CD4-positive, alpha-beta T cell (primary cell): ENCODE measurements around the gene HMGN2. TPM values are rescaled to one million over a fixed set of nuclear protein-coding genes. Genes with fewer than 3 reads are reported as not detected.
"Not testable (repeated sequence)": the region's sequence is repeated elsewhere in the genome, so short reads cannot be mapped to it uniquely, and the experiment has no call there.

Experiments used
- ATAC-seq: fragments of 200-7000 bp; cut with Tn5 transposase; one replicate; pipeline ENCODE4 v1.10.0; 2022; ENCODE audit warnings: mild to moderate bottlenecking; ENCODE audit not compliant: poor library complexity
- CTCF ChIA-PET: fragments of 350-600 bp; sonication (Branson Sonifier 250); formaldehyde crosslinking; loops from one replicate; lab custom pipeline; 2021; ENCODE audit warnings: antibody characterized with exemption, inconsistent platforms; lab: Charles Lee
- POLR2A ChIA-PET: fragments of 350-600 bp; sonication (Branson Sonifier 250); formaldehyde crosslinking; loops from one replicate; lab custom pipeline; 2021; ENCODE audit warnings: antibody characterized with exemption, inconsistent platforms; lab: Charles Lee
- DNase-seq, 14 experiments: peaks; one replicate each; pipeline ENCODE4 v3.0.0-alpha.2; 2013 to 2020; ENCODE audit warnings: mixed read lengths in 2 of 14
- H3K27ac ChIP-seq, 2 donors: one replicate each; pipeline versions ENCODE4 v1.5.1 to v1.7.0; 2013; ENCODE audit warnings: low read length in 2 of 2, low read depth in 1 of 2, mild to moderate bottlenecking in 1 of 2
- H3K27me3 ChIP-seq, 2 experiments: 1 replicate in 1 of 2; 2 replicates in 1 of 2; pipeline versions ENCODE4 v1.6.1 to v1.7.0; 2013; ENCODE audit warnings: low read length in 2 of 2, control low read depth in 1 of 2, mild to moderate bottlenecking in 1 of 2, moderate library complexity in 1 of 2; ENCODE audit not compliant: insufficient read depth in 2 of 2, control insufficient read depth in 1 of 2
- H3K36me3 ChIP-seq: one replicate; pipeline ENCODE4 v1.6.1; 2013; ENCODE audit warnings: low read length, control low read depth; ENCODE audit not compliant: insufficient read depth
- H3K4me1 ChIP-seq: one replicate; pipeline ENCODE4 v1.6.1; 2013; ENCODE audit warnings: low read length, control low read depth; ENCODE audit not compliant: insufficient read depth
- H3K4me3 ChIP-seq: one replicate; pipeline ENCODE4 v1.5.1; 2013; ENCODE audit warnings: mild to moderate bottlenecking, low read length, moderate library complexity
- H3K9me3 ChIP-seq, 2 experiments: 1 replicate in 1 of 2; 2 replicates in 1 of 2; pipeline versions ENCODE4 v1.6.1 to v1.7.0; 2013; ENCODE audit warnings: low read length in 2 of 2, mild to moderate bottlenecking in 2 of 2, control low read depth in 1 of 2, moderate library complexity in 1 of 2; ENCODE audit not compliant: control insufficient read depth in 1 of 2, insufficient read depth in 1 of 2
- H3K27ac Mint-ChIP-seq: one replicate; pipeline ENCODE4 v1.8.0; 2020; ENCODE audit warnings: mixed read lengths
- H3K27me3 Mint-ChIP-seq: one replicate; pipeline ENCODE4 v1.8.0; 2021; ENCODE audit warnings: mixed read lengths
- H3K36me3 Mint-ChIP-seq: one replicate; pipeline ENCODE4 v1.8.0; 2021; ENCODE audit warnings: low read depth, mixed read lengths
- H3K4me1 Mint-ChIP-seq: one replicate; pipeline ENCODE4 v1.8.0; 2021; ENCODE audit warnings: low read depth, mixed read lengths
- H3K4me3 Mint-ChIP-seq: one replicate; pipeline ENCODE4 v1.8.0; 2020; ENCODE audit warnings: mild to moderate bottlenecking, mixed read lengths
- H3K9me3 Mint-ChIP-seq: one replicate; pipeline ENCODE4 v1.8.0; 2020; ENCODE audit warnings: mixed read lengths
- intact Hi-C, 2 experiments: fragments of 100-400 bp; cut with DNase I in 1 of 2; cut with micrococcal nuclease in 1 of 2; formaldehyde crosslinking; loops; one replicate each; pipeline versions ENCODE4 v1.15.1 to v1.9.0; 2023 to 2025; cut with DNase I, micrococcal nuclease
- total RNA-seq, 174 experiments: library from RNA in 2 of 174; stranded (reverse) in 2 of 174; gene quantifications; one replicate each; pipeline ENCODE4 v1.2.3 and lab custom pipeline; 2021 to 2026
- TF ChIP-seq, protein P1 (sequence below): fragments of 200-600 bp; IDR thresholded peaks from one replicate; pipeline ENCODE4 v1.8.0; 2022; ENCODE audit warnings: antibody characterized with exemption, mild to moderate bottlenecking

HMGN2 gene
- total RNA-seq, 2 experiments from 2014 or later, result 323 to 330 TPM

DNA sequence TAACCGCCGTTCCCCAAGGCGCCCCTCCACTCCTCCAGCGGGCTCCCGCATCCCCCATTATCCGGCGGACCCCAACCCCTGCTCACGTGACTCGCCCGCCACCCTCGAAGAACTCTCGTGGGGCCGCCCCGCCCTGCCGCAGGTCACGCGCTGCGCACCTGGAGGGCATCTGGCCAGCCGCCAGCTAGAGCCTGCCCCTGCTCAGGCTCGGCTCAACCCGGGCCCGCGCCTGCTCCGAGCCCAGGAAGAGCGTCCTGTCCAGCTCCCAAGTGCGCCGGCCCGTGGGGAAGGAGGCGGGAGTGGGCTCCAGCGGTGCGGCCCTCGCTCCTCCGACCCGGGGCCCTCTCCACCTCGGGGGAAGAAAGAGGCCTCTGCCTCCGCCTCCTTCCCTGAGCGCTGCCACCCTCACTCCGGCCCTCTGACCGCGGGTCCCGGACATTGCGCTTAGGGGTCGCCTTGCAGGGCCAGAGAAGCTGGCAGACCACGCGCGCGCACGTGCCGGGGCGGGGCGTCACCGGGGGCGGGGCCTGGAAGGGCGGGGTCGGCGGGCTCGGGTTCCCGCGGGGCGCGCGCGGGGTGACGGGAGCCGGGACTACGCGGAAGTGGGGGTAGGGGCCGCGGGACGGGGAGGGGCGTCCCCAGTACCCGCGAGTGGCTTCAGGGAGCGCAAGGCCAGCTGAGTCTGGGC is 28.4 kb downstream of the HMGN2 start:
- peak overlapping the region; percentile 73 for H3K27ac Mint-ChIP-seq
- ATAC-seq (peak; percentile 71), DNase-seq (peak; percentile 77 to 94 (median 88))
- ChIA-PET POLR2A (interaction anchor here (0.5 to 4.5 kb wide), 34 partner anchors 11 to 1070 kb away, joined by 3 to 56 read pairs (median 5); partner anchors contain the start of genes CEP85, DHDDS, GPATCH3 and HMGN2), CTCF (interaction anchor here (0.8 to 2.3 kb wide), 24 partner anchors 13 to 866 kb away, joined by 3 to 21 read pairs (median 4); partner anchors contain the start of genes CEP85, HMGN2, MAP3K6 and PIGV)
- H3K36me3 ChIP-seq, result no peaks in the 10 kb centered on the region
- no peaks in the 10 kb centered on the region for H3K9me3 Mint-ChIP-seq
- no peaks in the 10 kb centered on the region for H3K27me3 Mint-ChIP-seq
- H3K27me3 ChIP-seq, result no peaks in the 10 kb centered on the region
- TF ChIP-seq, protein P1, sequence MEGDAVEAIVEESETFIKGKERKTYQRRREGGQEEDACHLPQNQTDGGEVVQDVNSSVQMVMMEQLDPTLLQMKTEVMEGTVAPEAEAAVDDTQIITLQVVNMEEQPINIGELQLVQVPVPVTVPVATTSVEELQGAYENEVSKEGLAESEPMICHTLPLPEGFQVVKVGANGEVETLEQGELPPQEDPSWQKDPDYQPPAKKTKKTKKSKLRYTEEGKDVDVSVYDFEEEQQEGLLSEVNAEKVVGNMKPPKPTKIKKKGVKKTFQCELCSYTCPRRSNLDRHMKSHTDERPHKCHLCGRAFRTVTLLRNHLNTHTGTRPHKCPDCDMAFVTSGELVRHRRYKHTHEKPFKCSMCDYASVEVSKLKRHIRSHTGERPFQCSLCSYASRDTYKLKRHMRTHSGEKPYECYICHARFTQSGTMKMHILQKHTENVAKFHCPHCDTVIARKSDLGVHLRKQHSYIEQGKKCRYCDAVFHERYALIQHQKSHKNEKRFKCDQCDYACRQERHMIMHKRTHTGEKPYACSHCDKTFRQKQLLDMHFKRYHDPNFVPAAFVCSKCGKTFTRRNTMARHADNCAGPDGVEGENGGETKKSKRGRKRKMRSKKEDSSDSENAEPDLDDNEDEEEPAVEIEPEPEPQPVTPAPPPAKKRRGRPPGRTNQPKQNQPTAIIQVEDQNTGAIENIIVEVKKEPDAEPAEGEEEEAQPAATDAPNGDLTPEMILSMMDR, result peak; percentile 54
- H3K4me3 Mint-ChIP-seq, result peak overlapping the region; percentile 81
- no peaks in the 10 kb centered on the region for H3K9me3 ChIP-seq
- H3K27ac ChIP-seq, result peak overlapping the region; percentile 91 to 94
- H3K4me1 ChIP-seq, result peaks cover 27% of the 10 kb centered on the region
- peak overlapping the region; percentile 76 for H3K4me3 ChIP-seq
- no peaks in the 10 kb centered on the region for H3K36me3 Mint-ChIP-seq
- intact Hi-C loops, result loop anchor here (1.0 to 5.0 kb wide), 9 partner anchors 28 to 388 kb away; partner anchors contain the start of genes HMGN2 (in 2 of the 2), DHDDS (in 1 of the 2), PDIK1L (in 1 of the 2) and PIGV (in 1 of the 2)
- H3K4me1 Mint-ChIP-seq, result peaks cover 14% of the 10 kb centered on the region

GRCh38 chr1:26510711-26511110 is 38.5 kb downstream of the HMGN2 start:
- intact Hi-C loops, result not testable (repeated sequence)

GRCh38 chr1:26515836-26516235 is 43.6 kb downstream of the HMGN2 start:
- H3K27ac Mint-ChIP-seq, H3K9me3 Mint-ChIP-seq, H3K27me3 Mint-ChIP-seq, H3K36me3 ChIP-seq, intact Hi-C loops, H3K4me3 Mint-ChIP-seq, H3K36me3 Mint-ChIP-seq, H3K9me3 ChIP-seq, H3K27ac ChIP-seq, H3K4me1 ChIP-seq, H3K27me3 ChIP-seq, H3K4me3 ChIP-seq, H3K4me1 Mint-ChIP-seq, ATAC-seq, DNase-seq: not testable (repeated sequence)
- CTCF ChIA-PET, result interaction anchor here (1.4 kb wide), 1 partner anchor 16 kb away, joined by 3 read pairs; no protein-coding TSS in a partner anchor
- POLR2A ChIA-PET, result interaction anchor here (1.2 kb wide), 1 partner anchor 14 kb away, joined by 3 read pairs; no protein-coding TSS in a partner anchor

More at GRCh38 chr1:26510711-26511110, 38.5 kb downstream of the HMGN2 start:
- H3K27me3 Mint-ChIP-seq, H3K27me3 ChIP-seq, H3K9me3 Mint-ChIP-seq, H3K27ac Mint-ChIP-seq, H3K4me1 Mint-ChIP-seq, H3K27ac ChIP-seq, H3K36me3 ChIP-seq, H3K36me3 Mint-ChIP-seq, H3K4me3 ChIP-seq, ATAC-seq, DNase-seq, H3K4me1 ChIP-seq, H3K4me3 Mint-ChIP-seq, H3K9me3 ChIP-seq: not testable (repeated sequence)
- POLR2A ChIA-PET, result interaction anchor here (0.6 kb wide), 1 partner anchor 355 kb away, joined by 3 read pairs; no protein-coding TSS in a partner anchor
- CTCF ChIA-PET, result interaction anchor here (0.7 kb wide), 1 partner anchor 261 kb away, joined by 3 read pairs; no protein-coding TSS in a partner anchor
